SK-N-SH (cell line): ENCODE results near the gene KBTBD3. TPM values are rescaled to one million over a fixed set of nuclear protein-coding genes. Genes with fewer than 3 reads are reported as not detected.

Experiments
- CTCF ChIA-PET: fragments of 300-600, 350-600 bp; formaldehyde crosslinking; extraction: SDS; loops from one replicate; lab custom pipeline; 2021; lab: Yijun Ruan, JAX
- POLR2A ChIA-PET: fragments of 350-600 bp; sonication (Branson Sonifier 250); formaldehyde crosslinking; extraction: SDS; loops from one replicate; lab custom pipeline; 2020; ENCODE audit warnings: antibody characterized with exemption, inconsistent platforms; lab: Yijun Ruan, JAX
- DNase-seq: peaks from one replicate; pipeline ENCODE4 v3.0.0; 2012
- H2AFZ ChIP-seq: fragments of 200-600 bp; sonication (generic); 2 replicates; pipeline ENCODE4 v1.8.1; 2016; ENCODE audit warnings: antibody characterized with exemption, mild to moderate bottlenecking, low read depth
- H3F3A ChIP-seq: fragments of 200-600 bp; sonication (generic); replicated peaks from 2 replicates; pipeline ENCODE3; 2016; ENCODE audit warnings: antibody characterized with exemption, mild to moderate bottlenecking; ENCODE audit not compliant: insufficient read depth
- H3K27ac ChIP-seq, 2 experiments: fragments of 200-500 bp in 1 of 2; fragments of 200-600 bp in 1 of 2; sonication (Bioruptor generic) in 1 of 2; sonication (generic), shearing (Covaris generic) in 1 of 2; 2 replicates each; pipeline versions ENCODE4 v1.5.1 to v1.6.1; 2014 to 2016; ENCODE audit warnings: low read depth in 2 of 2, inconsistent platforms in 1 of 2, low read length in 1 of 2, mild to moderate bottlenecking in 1 of 2, mixed read lengths in 1 of 2
- H3K27me3 ChIP-seq: fragments of 200-600 bp; sonication (generic), shearing (Covaris generic); 2 replicates; pipeline ENCODE4 v1.6.1; 2016; ENCODE audit warnings: mixed run types; ENCODE audit not compliant: insufficient read depth
- H3K36me3 ChIP-seq, 2 experiments: fragments of 200-500 bp in 1 of 2; fragments of 200-600 bp in 1 of 2; sonication (Bioruptor generic) in 1 of 2; sonication (generic) in 1 of 2; replicated peaks in 1 of 2; 2 replicates each; pipeline versions ENCODE3 to v1.5.1; 2014 to 2016; ENCODE audit warnings: low read length in 1 of 2, mild to moderate bottlenecking in 1 of 2; ENCODE audit not compliant: insufficient read depth in 2 of 2, control insufficient read depth in 1 of 2
- H3K4me1 ChIP-seq, 2 experiments: fragments of 200-500 bp in 1 of 2; fragments of 200-600 bp in 1 of 2; sonication (Bioruptor generic) in 1 of 2; sonication (generic), shearing (Covaris generic) in 1 of 2; 2 replicates each; pipeline versions ENCODE4 v1.5.1 to v1.6.1; 2014 to 2016; ENCODE audit warnings: low read depth in 1 of 2, low read length in 1 of 2, mixed run types in 1 of 2; ENCODE audit not compliant: insufficient read depth in 2 of 2, control insufficient read depth in 1 of 2
- H3K4me2 ChIP-seq: fragments of 200-600 bp; sonication (generic), shearing (Covaris generic); 2 replicates; pipeline ENCODE4 v1.6.1; 2017; ENCODE audit warnings: mixed run types
- H3K4me3 ChIP-seq, 2 experiments: fragments of 200-500 bp in 1 of 2; fragments of 200-600 bp in 1 of 2; sonication (Bioruptor generic) in 1 of 2; sonication (generic), shearing (Covaris generic) in 1 of 2; 2 replicates each; pipeline versions ENCODE4 v1.5.1 to v1.8.1; 2014 to 2016; ENCODE audit warnings: low read depth in 2 of 2, inconsistent platforms in 1 of 2, low read length in 1 of 2, mild to moderate bottlenecking in 1 of 2, mixed read lengths in 1 of 2, moderate library complexity in 1 of 2
- H3K79me2 ChIP-seq: fragments of 200-600 bp; sonication (generic); 2 replicates; pipeline ENCODE4 v1.8.1; 2017; ENCODE audit warnings: mild to moderate bottlenecking; ENCODE audit not compliant: insufficient read depth
- H3K9ac ChIP-seq: fragments of 200-600 bp; sonication (generic); 2 replicates; pipeline ENCODE4 v1.6.1; 2017; ENCODE audit warnings: mixed run types
- H3K9me2 ChIP-seq: fragments of 200-600 bp; sonication (generic); 2 replicates; pipeline ENCODE4 v1.6.1; 2017; ENCODE audit warnings: mixed run types
- H3K9me3 ChIP-seq: fragments of 200-600 bp; sonication (generic); 2 replicates; pipeline ENCODE4 v1.6.1; 2017; ENCODE audit warnings: mixed run types, mild to moderate bottlenecking, moderate library complexity
- H4K20me1 ChIP-seq: fragments of 200-600 bp; sonication (generic); 2 replicates; pipeline ENCODE4 v1.6.1; 2017; ENCODE audit warnings: mild to moderate bottlenecking, mixed run types; ENCODE audit not compliant: insufficient read depth
- CHD2 ChIP-seq: fragments of 150-350 bp; IDR thresholded peaks from 2 replicates; pipeline ENCODE4 v1.6.1; 2018; ENCODE audit warnings: low read length; ENCODE audit not compliant: partially characterized antibody
- ELF1 ChIP-seq: IDR thresholded peaks from 2 replicates; pipeline ENCODE4 v1.4.0; 2012
- FOXM1 ChIP-seq: IDR thresholded peaks from 2 replicates; pipeline ENCODE4 v1.4.0; 2012; ENCODE audit warnings: low read depth, mild to moderate bottlenecking
- JUND ChIP-seq: IDR thresholded peaks from 2 replicates; pipeline ENCODE4 v1.4.0; 2012
- MEF2A ChIP-seq: IDR thresholded peaks from 2 replicates; pipeline ENCODE4 v1.4.0; 2012; ENCODE audit warnings: low read depth, borderline replicate concordance
- NFIC ChIP-seq: IDR thresholded peaks from 2 replicates; pipeline ENCODE4 v1.4.0; 2012; ENCODE audit warnings: borderline replicate concordance
- PBX3 ChIP-seq: IDR thresholded peaks from 2 replicates; pipeline ENCODE4; 2012
- RAD21 ChIP-seq: IDR thresholded peaks from 2 replicates; pipeline ENCODE4 v1.6.1; 2012; ENCODE audit warnings: mild to moderate bottlenecking, low read length
- REST ChIP-seq: IDR thresholded peaks from 2 replicates; pipeline ENCODE4 v1.6.1; 2012; ENCODE audit warnings: mild to moderate bottlenecking, low read depth, low read length, moderate library complexity
- RFX5 ChIP-seq: IDR thresholded peaks from 2 replicates; pipeline ENCODE4 v1.6.1; 2012; ENCODE audit warnings: mild to moderate bottlenecking, improper control_type of control experiment, low read length
- SMC3 ChIP-seq: IDR thresholded peaks from 2 replicates; pipeline ENCODE4 v1.6.1; 2012; ENCODE audit warnings: low read depth, low read length, improper control_type of control experiment
- TAF1 ChIP-seq: IDR thresholded peaks from 2 replicates; pipeline ENCODE4 v1.6.1; 2012; ENCODE audit warnings: low read depth, mild to moderate bottlenecking, low read length, moderate library complexity, borderline replicate concordance
- TEAD4 ChIP-seq: IDR thresholded peaks from 2 replicates; pipeline ENCODE4 v1.4.0; 2012; ENCODE audit warnings: mild to moderate bottlenecking, borderline replicate concordance; ENCODE audit not compliant: insufficient read depth
- WGBS: methylation state at CpG from one replicate; pipeline ENCODE4 v1.1.6; 2017; ENCODE audit warnings: low lambda C conversion rate; 5-methylcytosine and 5-hydroxymethylcytosine counted together
- polyA plus RNA-seq, 3 experiments: library from polyadenylated mRNA; depleted of rRNA; stranded (reverse); fragments of >200 nt; gene quantifications; 2 replicates each; pipeline ENCODE4 v1.2.3, GENCODE V29; 2012
- TF ChIP-seq, protein P1 (sequence below): fragments of 200-600 bp; sonication (generic); IDR thresholded peaks from 2 replicates; pipeline ENCODE4 v1.6.1; 2017; ENCODE audit warnings: antibody characterized with exemption, mild to moderate bottlenecking, moderate library complexity
- TF ChIP-seq, protein P2 (sequence below): fragments of 150-350 bp; IDR thresholded peaks from 2 replicates; pipeline ENCODE4 v1.6.1; 2016; ENCODE audit warnings: mild to moderate bottlenecking, low read depth, low read length

The KBTBD3 gene
- polyA plus RNA-seq, 1 of the 3 experiments (the other 2 are of a cell fraction), result 1.9 TPM

GRCh38 chr11:106087815-106088435 is 10.8 kb upstream of the KBTBD3 start:
- H3K27me3 ChIP-seq, result no peaks in the 10 kb centered on the region
- H3F3A ChIP-seq, result peaks cover 5% of the 10 kb centered on the region
- H3K27ac ChIP-seq, result no peak overlapping the region
- H2AFZ ChIP-seq, result no peak overlapping the region
- no peak overlapping the region; the same call in 1 of the 2 replicates for H3K9ac ChIP-seq
- peaks cover 79% of the 10 kb centered on the region for H3K79me2 ChIP-seq
- H4K20me1 ChIP-seq, result peaks cover 20% of the 10 kb centered on the region
- H3K36me3 ChIP-seq, result peaks cover 44 to 76% of the 10 kb centered on the region in 2 experiments
- ChIA-PET POLR2A (no interaction called here), CTCF (interaction anchor here (0.6 to 1.9 kb wide), 19 partner anchors 8 to 1724 kb away, joined by 3 to 16 read pairs (median 3); partner anchors contain the start of gene KBTBD3)
- H3K4me2 ChIP-seq, result 0 out of 2 replicates have a peak overlapping the region, but pooled peaks have one; percentile 12
- 25% methylated on average over 9 of the region's 9 CpGs for WGBS
- H3K4me1 ChIP-seq, result peaks cover 0 to 8% of the 10 kb centered on the region in 2 experiments; a peak in 2 of 4 replicates
- H3K4me3 ChIP-seq, result peak overlapping the region in 1 of 2 experiments; percentile 27; a peak in 1 of 4 replicates
- H3K9me2 ChIP-seq, result no peaks in the 10 kb centered on the region
- H3K9me3 ChIP-seq, result no peaks in the 10 kb centered on the region
- no peak for TF ChIP-seq MEF2A
- TF ChIP-seq FOXM1, result no peak
- TF ChIP-seq, protein P1, sequence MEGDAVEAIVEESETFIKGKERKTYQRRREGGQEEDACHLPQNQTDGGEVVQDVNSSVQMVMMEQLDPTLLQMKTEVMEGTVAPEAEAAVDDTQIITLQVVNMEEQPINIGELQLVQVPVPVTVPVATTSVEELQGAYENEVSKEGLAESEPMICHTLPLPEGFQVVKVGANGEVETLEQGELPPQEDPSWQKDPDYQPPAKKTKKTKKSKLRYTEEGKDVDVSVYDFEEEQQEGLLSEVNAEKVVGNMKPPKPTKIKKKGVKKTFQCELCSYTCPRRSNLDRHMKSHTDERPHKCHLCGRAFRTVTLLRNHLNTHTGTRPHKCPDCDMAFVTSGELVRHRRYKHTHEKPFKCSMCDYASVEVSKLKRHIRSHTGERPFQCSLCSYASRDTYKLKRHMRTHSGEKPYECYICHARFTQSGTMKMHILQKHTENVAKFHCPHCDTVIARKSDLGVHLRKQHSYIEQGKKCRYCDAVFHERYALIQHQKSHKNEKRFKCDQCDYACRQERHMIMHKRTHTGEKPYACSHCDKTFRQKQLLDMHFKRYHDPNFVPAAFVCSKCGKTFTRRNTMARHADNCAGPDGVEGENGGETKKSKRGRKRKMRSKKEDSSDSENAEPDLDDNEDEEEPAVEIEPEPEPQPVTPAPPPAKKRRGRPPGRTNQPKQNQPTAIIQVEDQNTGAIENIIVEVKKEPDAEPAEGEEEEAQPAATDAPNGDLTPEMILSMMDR, result peak; percentile 97
- no peak for TF ChIP-seq RFX5
- no peak for TF ChIP-seq TAF1
- TF ChIP-seq, protein P2, sequence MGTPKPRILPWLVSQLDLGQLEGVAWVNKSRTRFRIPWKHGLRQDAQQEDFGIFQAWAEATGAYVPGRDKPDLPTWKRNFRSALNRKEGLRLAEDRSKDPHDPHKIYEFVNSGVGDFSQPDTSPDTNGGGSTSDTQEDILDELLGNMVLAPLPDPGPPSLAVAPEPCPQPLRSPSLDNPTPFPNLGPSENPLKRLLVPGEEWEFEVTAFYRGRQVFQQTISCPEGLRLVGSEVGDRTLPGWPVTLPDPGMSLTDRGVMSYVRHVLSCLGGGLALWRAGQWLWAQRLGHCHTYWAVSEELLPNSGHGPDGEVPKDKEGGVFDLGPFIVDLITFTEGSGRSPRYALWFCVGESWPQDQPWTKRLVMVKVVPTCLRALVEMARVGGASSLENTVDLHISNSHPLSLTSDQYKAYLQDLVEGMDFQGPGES, result no peak
- TF ChIP-seq TEAD4, result no peak
- TF ChIP-seq RAD21, result peak; percentile 84
- TF ChIP-seq SMC3, result peak; percentile 60
- TF ChIP-seq NFIC, result no peak
- TF ChIP-seq REST, result no peak
- TF ChIP-seq CHD2, result no peak
- TF ChIP-seq PBX3, result no peak
- TF ChIP-seq ELF1, result no peak
- TF ChIP-seq JUND, result no peak
- peak; percentile 15 for DNase-seq
